Body of pancreas (tissue), 4 donors: ENCODE results near the gene HDAC6. TPM values are rescaled to one million over a fixed set of nuclear protein-coding genes. Genes with fewer than 3 reads are reported as not detected.

Source experiments
- ATAC-seq: fragments of 150-250 bp; one replicate; pipeline ENCODE4 v1.9.1; 2016
- DNase-seq, 4 donors: peaks; one replicate each; pipeline ENCODE4 v3.0.0-alpha.2; 2019
- H3K27ac ChIP-seq, 4 donors: fragments of 200-600 bp; sonication (generic); 1 replicate in 3 of 4; 2 replicates in 1 of 4; pipeline versions ENCODE4 v1.5.1 to v1.6.1; 2016 to 2019; ENCODE audit warnings: mild to moderate bottlenecking in 1 of 4, mixed read lengths in 1 of 4, moderate library complexity in 1 of 4
- H3K27me3 ChIP-seq, 2 donors: fragments of 200-600 bp; sonication (generic); one replicate each; pipeline ENCODE4 v1.6.0; 2016; ENCODE audit warnings: mild to moderate bottlenecking in 1 of 2
- H3K36me3 ChIP-seq, 2 donors: fragments of 200-600 bp; sonication (generic); replicated peaks in 1 of 2; 2 replicates each; pipeline ENCODE4 v1.5.1; 2016; ENCODE audit warnings: low read depth in 2 of 2; ENCODE audit not compliant: insufficient read depth in 1 of 2
- H3K4me1 ChIP-seq: fragments of 200-600 bp; sonication (generic); one replicate; pipeline ENCODE4 v1.6.0; 2016
- H3K4me3 ChIP-seq, 2 donors: fragments of 200-600 bp; sonication (generic); 1 replicate in 1 of 2; 2 replicates in 1 of 2; pipeline ENCODE4 v1.5.1; 2016 to 2019
- H3K9me3 ChIP-seq, 3 donors: fragments of 200-600 bp; sonication (generic); 1 replicate in 2 of 3; 2 replicates in 1 of 3; pipeline ENCODE4 v1.5.1; 2016
- POLR2A ChIP-seq, 3 donors: fragments of 450-650 bp; IDR thresholded peaks; one replicate each; pipeline ENCODE4 v1.6.1; 2016; ENCODE audit warnings: antibody characterized with exemption in 3 of 3, mild to moderate bottlenecking in 2 of 3
- WGBS, 2 donors: methylation state at CpG; one replicate each; pipeline ENCODE4 v1.1.5; 2017; 5-methylcytosine and 5-hydroxymethylcytosine counted together
- intact Hi-C: fragments of 100-400 bp; cut with DNase I; formaldehyde crosslinking; loops from one replicate; pipeline ENCODE4 v1.15.1; 2023
- total RNA-seq, 2 donors: library from RNA; depleted of rRNA; stranded (reverse); fragments of >200 nt; gene quantifications; one replicate each; pipeline ENCODE4 v1.1.0, GENCODE V29; 2016
- TF ChIP-seq, protein P1 (sequence below), 7 experiments: fragments of 450-650 bp in 4 of 7; fragments of 200-600 bp in 3 of 7; sonication (generic) in 3 of 7; IDR thresholded peaks; one replicate each; pipeline ENCODE4 v1.5.1; 2016 to 2019; ENCODE audit warnings: antibody characterized with exemption in 7 of 7

HDAC6 gene
- total RNA-seq, 2 donors from 2014 or later: 34.5 to 75.5 TPM

GRCh38 chrX:48785186-48785539 is 16.7 kb upstream of the HDAC6 start:
- Histone ChIP-seq H3K9me3 (no peaks in the 10 kb centered on the region), H3K27ac (no peak overlapping the region), H3K27me3 (no peaks in the 10 kb centered on the region), H3K4me3 (no peak overlapping the region), H3K36me3 (no peaks in the 10 kb centered on the region), H3K4me1 (no peaks in the 10 kb centered on the region)
- DNase-seq (no peak), ATAC-seq (no peak)
- intact Hi-C loops: no loop called here
- TF ChIP-seq, protein P1, sequence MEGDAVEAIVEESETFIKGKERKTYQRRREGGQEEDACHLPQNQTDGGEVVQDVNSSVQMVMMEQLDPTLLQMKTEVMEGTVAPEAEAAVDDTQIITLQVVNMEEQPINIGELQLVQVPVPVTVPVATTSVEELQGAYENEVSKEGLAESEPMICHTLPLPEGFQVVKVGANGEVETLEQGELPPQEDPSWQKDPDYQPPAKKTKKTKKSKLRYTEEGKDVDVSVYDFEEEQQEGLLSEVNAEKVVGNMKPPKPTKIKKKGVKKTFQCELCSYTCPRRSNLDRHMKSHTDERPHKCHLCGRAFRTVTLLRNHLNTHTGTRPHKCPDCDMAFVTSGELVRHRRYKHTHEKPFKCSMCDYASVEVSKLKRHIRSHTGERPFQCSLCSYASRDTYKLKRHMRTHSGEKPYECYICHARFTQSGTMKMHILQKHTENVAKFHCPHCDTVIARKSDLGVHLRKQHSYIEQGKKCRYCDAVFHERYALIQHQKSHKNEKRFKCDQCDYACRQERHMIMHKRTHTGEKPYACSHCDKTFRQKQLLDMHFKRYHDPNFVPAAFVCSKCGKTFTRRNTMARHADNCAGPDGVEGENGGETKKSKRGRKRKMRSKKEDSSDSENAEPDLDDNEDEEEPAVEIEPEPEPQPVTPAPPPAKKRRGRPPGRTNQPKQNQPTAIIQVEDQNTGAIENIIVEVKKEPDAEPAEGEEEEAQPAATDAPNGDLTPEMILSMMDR (IDR thresholded peaks at IDR 0.05): no peak
- no peak for TF ChIP-seq POLR2A (IDR thresholded peaks at IDR 0.05)
- no CpG with 5 or more reads among the region's 1 CpG for WGBS, 2 donors

- WGBS, 2 donors: 73 to 77% methylated on average over 9 to 12 of the region's 16 CpGs
- no peaks in the 10 kb centered on the region for H3K9me3 ChIP-seq
- H3K27me3 ChIP-seq: no peaks in the 10 kb centered on the region
- no peak for ATAC-seq
- no peaks in the 10 kb centered on the region for H3K4me1 ChIP-seq
- no peak for DNase-seq
- TF ChIP-seq, protein P1 (IDR thresholded peaks at IDR 0.05): no peak
- TF ChIP-seq POLR2A (IDR thresholded peaks at IDR 0.05): no peak
- H3K27ac ChIP-seq: no peak overlapping the region
- intact Hi-C loops: no loop called here
- no peaks in the 10 kb centered on the region for H3K36me3 ChIP-seq
- no peak overlapping the region for H3K4me3 ChIP-seq
Observed at GRCh38 chrX:48785540-48786214, 16.2 kb upstream of the HDAC6 start.

DNA sequence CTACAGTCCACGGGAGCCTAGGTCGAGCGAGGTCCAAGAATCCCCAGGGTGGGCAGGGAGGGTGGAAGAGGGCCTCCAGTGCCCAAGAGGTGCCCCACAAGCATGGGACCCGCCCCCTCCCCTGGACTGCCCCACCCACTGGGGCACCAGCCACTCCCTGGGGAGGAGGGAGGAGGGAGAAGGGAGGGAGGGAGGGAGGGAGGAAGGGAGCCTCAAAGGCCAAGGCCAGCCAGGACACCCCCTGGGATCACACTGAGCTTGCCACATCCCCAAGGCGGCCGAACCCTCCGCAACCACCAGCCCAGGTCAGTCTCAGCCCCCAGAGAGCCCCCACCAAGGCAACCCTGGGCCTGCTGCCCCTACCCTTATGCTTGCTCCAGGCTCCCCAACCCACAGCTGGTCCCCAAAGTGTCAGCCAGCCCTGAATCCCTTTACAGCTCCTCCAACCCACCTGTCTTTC is 15.5 kb upstream of the HDAC6 start, which contains the start of gene GATA1:
TSS of gene GATA1 (plus strand) at position 250 of the 460 bp plus-strand sequence. CDS start 4,520 bp downstream, outside the sequence.
- 69% methylated on average over 6 of the region's 7 CpGs; no CpG with 5 or more reads in 1 of the 2 donors for WGBS, 2 donors
- Histone ChIP-seq H3K27ac (no peak within 1 kb of the TSS), H3K27me3 (no peaks in the 10 kb centered on the region), H3K4me1 (no peaks in the 10 kb centered on the region), H3K9me3 (no peaks in the 10 kb centered on the region), H3K4me3 (no peak within 1 kb of the TSS), H3K36me3 (no peaks in the 10 kb centered on the region)
- TF ChIP-seq, protein P1 (IDR thresholded peaks at IDR 0.05): no peak
- TF ChIP-seq POLR2A (IDR thresholded peaks at IDR 0.05): no peak
- no peak for ATAC-seq
- DNase-seq: no peak
- intact Hi-C loops: no loop called here

- 44 to 57% methylated on average over 4 to 6 of the region's 6 CpGs for WGBS, 2 donors
- Histone ChIP-seq H3K9me3 (no peaks in the 10 kb centered on the region), H3K4me1 (no peaks in the 10 kb centered on the region), H3K4me3 (no peak overlapping the region), H3K36me3 (no peaks in the 10 kb centered on the region), H3K27ac (no peak overlapping the region), H3K27me3 (no peaks in the 10 kb centered on the region)
- intact Hi-C loops: no loop called here
- TF ChIP-seq POLR2A (IDR thresholded peaks at IDR 0.05): no peak
- TF ChIP-seq, protein P1 (IDR thresholded peaks at IDR 0.05): no peak
- DNase-seq (no peak), ATAC-seq (no peak)
Observed at GRCh38 chrX:48786825-48787504, 14.9 kb upstream of the HDAC6 start.
